Smooth muscle cell (in vitro differentiated cells): ENCODE measurements around the gene TBC1D14. TPM values are rescaled to one million over a fixed set of nuclear protein-coding genes. Genes with fewer than 3 reads are reported as not detected.

Source experiments
- DNase-seq: peaks from one replicate; lab custom pipeline; 2025; ENCODE audit not compliant: unreplicated experiment; lab: John Stamatoyannopoulos, UW
- H2AFZ ChIP-seq: fragments of 200-600 bp; sonication (generic); 2 replicates; pipeline ENCODE4 v1.6.0; 2016; ENCODE audit warnings: antibody characterized with exemption, low read depth, mild to moderate bottlenecking
- H3F3A ChIP-seq: fragments of 200-600 bp; sonication (generic); 2 replicates; pipeline ENCODE4 v1.6.0; 2017; ENCODE audit warnings: antibody characterized with exemption, low read depth
- H3K27ac ChIP-seq: fragments of 200-600 bp; sonication (generic); 2 replicates; pipeline ENCODE4 v1.5.1; 2016; ENCODE audit warnings: low read depth, mild to moderate bottlenecking
- H3K27me3 ChIP-seq: fragments of 200-600 bp; sonication (generic); 2 replicates; pipeline ENCODE4 v1.6.1; 2016; ENCODE audit warnings: low read depth, mild to moderate bottlenecking
- H3K36me3 ChIP-seq: fragments of 200-600 bp; sonication (generic); 2 replicates; pipeline ENCODE4 v1.5.1; 2016; ENCODE audit warnings: low read depth
- H3K4me1 ChIP-seq: fragments of 200-600 bp; sonication (generic); 2 replicates; pipeline ENCODE4 v1.5.1; 2016; ENCODE audit warnings: low read depth
- H3K4me2 ChIP-seq: fragments of 200-600 bp; sonication (generic); 2 replicates; pipeline ENCODE4 v1.6.0; 2016; ENCODE audit warnings: mild to moderate bottlenecking
- H3K4me3 ChIP-seq: fragments of 200-600 bp; sonication (generic); 2 replicates; pipeline ENCODE4 v1.5.1; 2016; ENCODE audit warnings: mild to moderate bottlenecking
- H3K79me2 ChIP-seq: fragments of 200-600 bp; sonication (generic); 2 replicates; pipeline ENCODE4 v1.6.0; 2016; ENCODE audit warnings: low read depth, mild to moderate bottlenecking
- H3K9ac ChIP-seq: fragments of 200-600 bp; sonication (generic); 2 replicates; pipeline ENCODE4 v1.6.0; 2016; ENCODE audit warnings: low read depth
- H3K9me3 ChIP-seq: fragments of 200-600 bp; sonication (generic); replicated peaks from 2 replicates; pipeline ENCODE4 v1.5.1; 2016; ENCODE audit warnings: low read depth
- H4K20me1 ChIP-seq: fragments of 200-600 bp; sonication (generic); 2 replicates; pipeline ENCODE4 v1.6.0; 2016; ENCODE audit warnings: low read depth
- WGBS: methylation state at CpG from one replicate; pipeline ENCODE4 v1.1.7; 2016; ENCODE audit warnings: low lambda C conversion rate; 5-methylcytosine and 5-hydroxymethylcytosine counted together
- polyA plus RNA-seq: library from polyadenylated mRNA; unstranded; fragments of >200 nt; fragmentation: Nextera tagmentation; extraction: Ambion mirVana; gene quantifications from 2 replicates; pipeline ENCODE4 v1.2.1, GENCODE V29; 2016
- total RNA-seq: library from RNA; depleted of rRNA; stranded (reverse); fragments of >200 nt; gene quantifications from 2 replicates; pipeline ENCODE4 v1.2.3, GENCODE V29; 2014
- TF ChIP-seq, protein P1 (sequence below): fragments of 200-600 bp; sonication (generic); IDR thresholded peaks from 2 replicates; pipeline ENCODE4 v1.5.1; 2017; ENCODE audit warnings: borderline replicate concordance, mild to moderate bottlenecking, antibody characterized with exemption; ENCODE audit not compliant: insufficient read depth, poor library complexity, severe bottlenecking

TBC1D14 gene
- total and polyA plus RNA-seq, 2 experiments from 2014 or later, result 13.0 to 24.4 TPM

DNA sequence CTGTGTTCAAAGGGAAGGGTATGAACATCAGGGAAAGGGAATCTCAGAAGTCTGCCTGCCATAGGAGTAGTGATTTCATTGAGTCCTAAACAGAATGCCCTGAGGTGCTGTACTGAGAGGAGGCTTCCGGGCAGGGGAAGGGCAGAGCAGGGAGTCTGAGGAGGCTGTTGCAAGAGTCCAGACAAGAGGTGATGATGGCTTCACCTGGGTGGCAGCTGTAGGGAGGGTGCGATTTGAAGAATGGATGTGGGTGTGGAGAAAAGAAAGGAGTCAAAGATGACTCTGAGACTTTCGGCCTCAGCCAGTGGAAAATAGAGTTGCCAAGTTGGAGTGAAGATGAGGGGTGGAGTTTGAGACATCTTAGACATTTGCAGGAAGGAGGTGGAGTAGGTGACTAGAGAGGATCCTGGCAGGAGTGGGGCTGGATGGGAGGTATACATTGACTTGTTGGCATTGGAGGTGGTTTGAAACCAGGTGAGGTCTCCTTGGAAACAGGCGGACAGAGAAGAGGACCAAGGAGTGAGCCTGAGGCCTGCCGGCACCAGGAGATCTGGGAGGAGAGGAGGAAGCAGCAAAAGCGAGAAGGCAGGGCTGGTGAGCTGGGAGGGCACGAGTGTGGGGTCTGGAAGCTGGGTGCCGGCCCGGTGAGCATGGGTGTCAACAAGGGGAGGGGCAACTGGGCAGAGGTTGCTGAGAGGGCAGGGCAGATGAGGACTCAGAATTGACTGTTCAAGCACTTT is 24.2 kb downstream of the TBC1D14 start:
- no peaks in the 10 kb centered on the region for H3K36me3 ChIP-seq
- TF ChIP-seq, protein P1, sequence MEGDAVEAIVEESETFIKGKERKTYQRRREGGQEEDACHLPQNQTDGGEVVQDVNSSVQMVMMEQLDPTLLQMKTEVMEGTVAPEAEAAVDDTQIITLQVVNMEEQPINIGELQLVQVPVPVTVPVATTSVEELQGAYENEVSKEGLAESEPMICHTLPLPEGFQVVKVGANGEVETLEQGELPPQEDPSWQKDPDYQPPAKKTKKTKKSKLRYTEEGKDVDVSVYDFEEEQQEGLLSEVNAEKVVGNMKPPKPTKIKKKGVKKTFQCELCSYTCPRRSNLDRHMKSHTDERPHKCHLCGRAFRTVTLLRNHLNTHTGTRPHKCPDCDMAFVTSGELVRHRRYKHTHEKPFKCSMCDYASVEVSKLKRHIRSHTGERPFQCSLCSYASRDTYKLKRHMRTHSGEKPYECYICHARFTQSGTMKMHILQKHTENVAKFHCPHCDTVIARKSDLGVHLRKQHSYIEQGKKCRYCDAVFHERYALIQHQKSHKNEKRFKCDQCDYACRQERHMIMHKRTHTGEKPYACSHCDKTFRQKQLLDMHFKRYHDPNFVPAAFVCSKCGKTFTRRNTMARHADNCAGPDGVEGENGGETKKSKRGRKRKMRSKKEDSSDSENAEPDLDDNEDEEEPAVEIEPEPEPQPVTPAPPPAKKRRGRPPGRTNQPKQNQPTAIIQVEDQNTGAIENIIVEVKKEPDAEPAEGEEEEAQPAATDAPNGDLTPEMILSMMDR, result no peak
- WGBS, result 95% methylated on average over 9 of the region's 9 CpGs

DNA sequence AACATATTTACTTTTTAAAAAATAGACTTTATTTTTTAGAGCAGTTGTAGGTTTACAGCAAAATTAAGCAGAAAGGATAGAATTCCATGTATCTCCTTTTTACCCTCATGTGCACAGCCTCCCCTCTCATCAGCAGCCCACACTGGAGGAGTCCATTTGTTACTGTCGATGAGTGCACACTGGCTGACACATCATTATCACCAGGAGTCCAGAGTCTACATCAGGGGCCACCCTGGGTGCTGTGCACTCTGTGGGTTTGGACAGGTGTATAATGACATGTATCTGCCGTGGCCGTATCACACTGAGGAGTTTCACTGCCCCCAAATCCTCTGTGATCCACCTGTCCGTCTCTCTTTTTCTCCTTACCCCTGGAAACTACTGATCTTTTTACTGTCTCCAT is 26.3 kb downstream of the TBC1D14 start:
- Histone ChIP-seq H3K36me3 (no peaks in the 10 kb centered on the region), H3K4me2 (no peak overlapping the region), H3K4me3 (no peak overlapping the region), H4K20me1 (peaks cover 6% of the 10 kb centered on the region), H3K9me3 (no peaks in the 10 kb centered on the region), H2AFZ (no peak overlapping the region), H3K27me3 (no peaks in the 10 kb centered on the region), H3K4me1 (peaks cover 6% of the 10 kb centered on the region), H3K9ac (no peak overlapping the region), H3F3A (peaks cover 9% of the 10 kb centered on the region), H3K79me2 (peaks cover 12% of the 10 kb centered on the region), H3K27ac (no peak overlapping the region)
- 88% methylated on average over 4 of the region's 4 CpGs for WGBS
- TF ChIP-seq, protein P1, result no peak
- DNase-seq, result no peak

More for the DNA sequence above, 24.2 kb downstream of the TBC1D14 start:
- Histone ChIP-seq H3K4me2 (no peak overlapping the region), H3K79me2 (peaks cover 9% of the 10 kb centered on the region), H3K9me3 (no peaks in the 10 kb centered on the region), H3K27ac (no peak overlapping the region), H3K9ac (no peak overlapping the region), H3F3A (no peaks in the 10 kb centered on the region), H3K4me1 (peaks cover 15% of the 10 kb centered on the region), H2AFZ (no peak overlapping the region), H3K27me3 (no peaks in the 10 kb centered on the region), H4K20me1 (peaks cover 27% of the 10 kb centered on the region), H3K4me3 (no peak overlapping the region)
- no peak for DNase-seq

DNA sequence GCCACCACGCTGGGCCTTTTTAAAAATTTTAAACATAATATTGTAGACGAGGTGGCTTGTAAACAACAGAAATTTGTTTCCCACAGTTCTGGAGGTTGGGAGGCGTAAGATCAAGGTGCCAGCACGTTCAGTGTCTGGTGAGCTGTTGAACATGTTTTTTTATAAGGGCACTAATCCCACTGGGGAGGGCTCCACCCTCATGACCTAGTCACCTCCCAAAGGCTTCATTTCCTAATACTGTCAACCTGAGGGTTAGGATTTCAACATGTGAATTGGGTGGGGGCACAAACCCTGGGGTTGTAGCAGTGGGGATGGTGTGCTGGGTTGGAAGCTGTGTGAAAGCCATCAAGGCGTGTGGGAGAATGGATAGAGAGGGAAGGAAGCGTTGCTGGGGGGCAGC is 27.6 kb downstream of the TBC1D14 start:
- TF ChIP-seq, protein P1, result no peak
- 88% methylated on average over 6 of the region's 6 CpGs for WGBS
- H3K4me2 ChIP-seq, result no peak overlapping the region

DNA sequence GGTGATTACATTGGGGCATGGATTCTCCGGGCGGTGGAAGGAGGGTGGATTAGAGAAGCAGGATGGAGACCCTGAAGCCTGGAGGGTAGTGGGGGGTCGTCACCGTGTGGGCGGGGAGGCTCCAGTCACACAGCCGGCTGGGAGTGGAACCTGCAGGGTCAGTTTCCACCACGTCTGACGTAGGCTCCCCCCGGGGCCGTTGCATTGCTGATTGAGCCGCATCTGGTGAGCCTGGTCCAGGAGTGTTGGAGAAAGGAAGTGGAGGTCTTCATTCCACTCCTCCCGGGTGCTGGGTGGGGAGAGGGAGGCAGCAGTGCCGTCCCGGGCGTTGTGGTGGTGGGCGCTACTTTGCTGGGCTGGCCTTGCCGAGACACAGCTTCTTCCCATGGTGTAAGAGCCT is 28.1 kb downstream of the TBC1D14 start:
- DNase-seq, result no peak
- 65% methylated on average over 16 of the region's 17 CpGs for WGBS

More for the DNA sequence above, 27.6 kb downstream of the TBC1D14 start:
- peaks cover 15% of the 10 kb centered on the region for H3K4me1 ChIP-seq
- H3K36me3 ChIP-seq, result no peaks in the 10 kb centered on the region
- no peaks in the 10 kb centered on the region for H3K9me3 ChIP-seq
- no peak for DNase-seq
- H3K27ac ChIP-seq, result no peak overlapping the region
- H3K4me3 ChIP-seq, result no peak overlapping the region
- no peak overlapping the region for H2AFZ ChIP-seq
- no peak overlapping the region for H3K9ac ChIP-seq
- H3K79me2 ChIP-seq, result peaks cover 12% of the 10 kb centered on the region
- H3K27me3 ChIP-seq, result no peaks in the 10 kb centered on the region
- peaks cover 3% of the 10 kb centered on the region for H4K20me1 ChIP-seq
- H3F3A ChIP-seq, result peaks cover 16% of the 10 kb centered on the region

More for the DNA sequence above, 28.1 kb downstream of the TBC1D14 start:
- H3K4me3 ChIP-seq, result no peak overlapping the region
- H3K9ac ChIP-seq, result no peak overlapping the region
- no peaks in the 10 kb centered on the region for H3K36me3 ChIP-seq
- H4K20me1 ChIP-seq, result peaks cover 3% of the 10 kb centered on the region
- H3K79me2 ChIP-seq, result peaks cover 12% of the 10 kb centered on the region
- H3K9me3 ChIP-seq, result no peaks in the 10 kb centered on the region
- H3K4me1 ChIP-seq, result peaks cover 20% of the 10 kb centered on the region
- no peak overlapping the region for H2AFZ ChIP-seq
- peaks cover 16% of the 10 kb centered on the region for H3F3A ChIP-seq
- H3K27ac ChIP-seq, result no peak overlapping the region
- no peaks in the 10 kb centered on the region for H3K27me3 ChIP-seq
- no peak overlapping the region for H3K4me2 ChIP-seq
- TF ChIP-seq, protein P1, result no peak
